Measurements from ENCODE around the gene S1PR3.

- TF ChIP-seq CTCF (IDR thresholded peaks at IDR 0.05) (no peak), POLR2A (IDR thresholded peaks at IDR 0.05) (no peak)
These were observed 7.2 kb downstream of the S1PR3 start for GRCh38 chr9:88998503-88998902.

Data from Peyer's patch (tissue), 4 donors.